UCSD-AML1 (cell line): Measurements from ENCODE around the gene CTNNA2.

Experiments used
- DNase-seq: peaks from one replicate; lab custom pipeline; 2025; ENCODE audit not compliant: unreplicated experiment; lab: John Stamatoyannopoulos, UW

Gene CTNNA2

DNA sequence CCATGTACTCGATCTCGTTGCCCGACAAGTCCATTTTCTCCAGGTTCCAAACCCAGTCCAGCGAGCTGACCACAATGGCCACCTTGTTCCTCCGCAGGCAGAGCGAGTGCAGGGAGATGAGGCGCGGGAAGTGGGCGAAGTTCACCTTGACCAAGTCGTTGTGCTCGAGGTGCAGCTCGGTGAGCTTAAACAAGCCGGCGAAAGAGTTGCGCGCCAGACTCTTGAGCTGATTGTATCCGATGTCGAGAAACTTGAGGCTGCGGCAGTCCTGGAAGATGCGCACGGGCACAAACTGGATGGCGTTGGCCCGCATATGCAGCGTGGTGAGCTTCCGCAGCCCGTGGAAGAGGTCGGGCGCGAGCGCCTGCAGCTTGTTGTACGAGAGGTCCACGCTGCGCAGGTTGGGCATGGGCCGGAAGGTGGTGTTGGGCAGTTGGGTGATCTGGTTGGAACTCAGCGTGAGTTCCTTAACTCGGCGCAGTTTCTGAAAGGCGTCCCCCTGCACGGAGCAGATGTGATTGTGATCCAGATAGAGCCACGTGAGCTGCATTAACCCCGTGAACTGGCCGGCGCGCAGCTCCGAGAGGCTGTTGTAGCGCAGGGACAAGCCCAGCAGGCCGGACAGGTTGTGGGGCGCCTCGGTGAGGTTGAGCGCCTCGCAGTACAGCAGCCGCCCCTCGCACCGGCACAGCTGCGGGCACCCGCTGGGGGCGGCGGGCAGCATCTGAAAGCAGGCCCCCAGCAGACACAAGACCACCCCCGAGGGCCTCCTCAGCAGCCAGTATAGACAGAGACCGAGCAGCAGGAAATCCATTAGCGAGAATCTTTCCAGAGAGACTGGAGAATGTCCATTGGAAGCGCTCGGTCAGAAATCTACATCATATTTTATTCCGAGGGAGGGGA lies 790.4 kb downstream of the CTNNA2 start:
- no peak for DNase-seq

DNA sequence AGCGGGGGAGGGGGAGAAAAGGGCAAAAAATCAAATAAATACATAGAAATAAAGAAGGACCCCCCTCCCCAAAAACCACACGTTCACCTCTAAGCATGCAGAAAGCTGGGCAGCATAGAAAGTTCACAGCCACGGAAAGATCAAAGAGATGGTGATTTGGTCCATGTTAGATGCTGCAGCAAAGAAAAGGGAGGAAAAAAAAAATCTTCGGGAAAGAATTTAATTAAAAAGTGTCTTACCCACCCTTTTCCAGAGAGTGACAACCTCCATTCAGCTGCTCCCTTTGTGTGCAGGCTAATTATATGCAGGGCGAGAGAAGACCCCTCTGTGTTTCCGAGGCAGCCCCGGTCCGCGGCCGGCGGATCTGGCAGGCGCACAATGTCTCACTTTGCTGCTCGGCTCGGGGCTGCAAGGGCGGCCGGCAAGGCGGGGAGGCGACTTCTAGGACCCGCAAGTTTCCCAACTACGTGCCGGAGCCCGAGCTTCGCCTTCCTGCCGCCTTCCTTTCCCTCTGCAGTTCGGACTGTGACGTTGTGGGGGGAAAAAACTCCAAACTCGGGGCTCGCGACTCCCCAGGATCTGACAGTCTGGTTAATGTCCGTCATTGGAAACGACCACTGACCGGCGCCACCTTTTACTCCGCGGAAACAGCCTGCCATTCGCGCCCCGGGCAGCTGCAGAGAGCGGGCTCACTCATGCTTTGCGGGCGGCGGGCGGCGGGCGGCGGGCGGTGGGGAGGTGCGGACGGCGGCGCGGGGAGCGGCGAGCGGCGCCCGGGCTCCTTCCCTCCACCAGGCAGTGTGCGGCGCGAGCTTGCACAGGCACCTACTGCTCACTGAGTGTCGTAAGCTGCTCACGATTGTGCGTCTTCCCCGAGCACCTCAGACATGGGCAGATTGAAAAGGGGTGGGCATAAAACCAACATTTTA lies 791.3 kb downstream of the CTNNA2 start, which contains the start of gene LRRTM1:
TSS of gene LRRTM1 (minus strand) at position 844 of the 929 bp plus-strand sequence. CDS start 933 bp downstream, outside the sequence.
- no peak for DNase-seq

DNA sequence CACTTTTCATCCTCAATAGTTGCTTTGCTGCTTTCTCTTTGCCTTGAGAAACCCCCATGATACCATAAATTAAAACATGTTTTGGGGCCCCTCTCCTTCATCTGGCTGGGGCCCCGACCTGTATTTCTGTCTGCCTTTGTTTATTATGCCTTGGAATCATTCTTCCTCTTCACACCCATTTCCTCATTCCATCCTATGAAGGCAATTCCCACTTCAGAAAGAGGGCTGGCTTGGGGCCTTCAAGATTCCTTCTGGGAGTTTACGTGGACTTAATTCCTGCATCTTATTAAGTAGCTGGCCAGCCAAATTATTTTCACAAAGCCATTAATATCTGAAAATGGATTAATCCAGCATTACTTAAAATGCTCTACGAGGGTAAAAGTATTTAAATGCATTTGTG lies 798.5 kb downstream of the CTNNA2 start:
- no peak for DNase-seq

DNA sequence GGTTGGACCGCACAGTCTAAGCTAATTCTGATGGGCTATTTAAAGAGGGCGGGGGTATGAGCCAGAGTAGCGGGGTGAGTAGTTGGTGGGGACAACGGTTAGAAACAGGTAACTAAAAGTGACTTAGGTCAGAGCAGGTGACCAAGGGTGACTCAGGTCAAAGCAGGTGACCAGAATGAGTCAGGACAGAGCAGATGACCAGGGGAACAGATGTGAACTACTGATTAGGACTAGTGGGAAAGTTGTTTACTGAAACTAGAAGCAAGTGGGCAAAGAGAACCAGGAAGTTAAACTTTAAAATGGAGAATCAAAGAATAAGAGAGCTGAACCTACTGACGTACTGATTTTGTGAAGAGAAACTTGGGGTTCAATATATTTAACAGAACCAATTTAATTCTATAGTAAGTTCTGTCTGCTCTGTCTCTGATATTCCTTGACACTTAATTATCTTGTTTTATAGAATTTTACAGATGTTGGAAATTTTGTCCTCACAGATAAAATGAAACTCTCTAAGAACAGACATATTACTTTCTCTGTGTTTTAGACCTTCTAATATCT lies 799.5 kb downstream of the CTNNA2 start:
- DNase-seq: no peak

DNA sequence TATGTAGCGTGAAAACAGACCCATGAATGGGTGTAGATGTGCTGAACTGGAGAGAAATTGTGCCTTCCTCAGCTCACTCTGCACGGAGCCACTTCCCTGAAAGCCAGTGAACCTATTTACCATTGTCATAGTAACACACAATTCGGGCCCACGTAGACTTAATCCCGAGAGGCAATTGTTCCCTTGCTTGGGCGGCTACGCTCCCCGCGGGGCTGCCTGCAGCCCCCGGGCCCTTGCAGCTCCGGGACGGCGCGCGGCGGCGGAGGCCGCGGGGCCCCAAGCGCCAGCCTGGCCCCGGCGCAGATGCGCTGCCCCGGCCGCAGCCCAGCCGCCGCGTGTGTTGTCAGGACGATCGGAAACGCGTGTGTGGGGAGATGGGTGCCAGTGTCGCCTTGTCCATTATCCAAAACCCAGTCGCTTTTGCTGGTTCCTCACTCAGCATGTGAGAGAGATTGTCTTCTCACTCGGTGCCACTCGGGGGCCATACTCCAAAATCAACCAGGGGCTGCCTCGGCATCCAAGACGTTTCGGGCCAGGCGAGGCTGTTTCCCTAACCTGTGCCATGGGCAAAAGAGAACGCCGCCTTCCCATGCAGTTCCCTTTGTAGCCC lies 809.6 kb downstream of the CTNNA2 start:
- DNase-seq: no peak

DNA sequence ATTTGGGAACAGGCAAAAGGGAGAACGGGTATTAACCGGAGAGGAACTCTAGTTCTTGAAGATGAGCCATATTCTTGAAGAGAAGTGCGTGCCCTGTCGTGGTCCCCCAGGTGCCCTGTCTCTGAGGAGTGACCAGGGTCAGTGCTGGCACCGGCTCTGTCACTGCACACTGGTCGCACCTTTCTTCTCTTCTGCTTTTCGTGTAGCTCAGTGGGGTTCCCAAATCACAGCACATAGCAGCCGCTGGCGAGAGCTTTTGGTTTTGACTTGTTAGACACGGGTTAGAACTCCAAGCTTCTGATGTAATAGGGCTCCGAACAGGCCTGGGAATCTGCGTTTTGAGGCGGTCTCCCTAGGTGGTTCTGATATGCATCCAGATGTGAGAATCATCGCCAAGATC lies 810.1 kb downstream of the CTNNA2 start:
- no peak for DNase-seq

DNA sequence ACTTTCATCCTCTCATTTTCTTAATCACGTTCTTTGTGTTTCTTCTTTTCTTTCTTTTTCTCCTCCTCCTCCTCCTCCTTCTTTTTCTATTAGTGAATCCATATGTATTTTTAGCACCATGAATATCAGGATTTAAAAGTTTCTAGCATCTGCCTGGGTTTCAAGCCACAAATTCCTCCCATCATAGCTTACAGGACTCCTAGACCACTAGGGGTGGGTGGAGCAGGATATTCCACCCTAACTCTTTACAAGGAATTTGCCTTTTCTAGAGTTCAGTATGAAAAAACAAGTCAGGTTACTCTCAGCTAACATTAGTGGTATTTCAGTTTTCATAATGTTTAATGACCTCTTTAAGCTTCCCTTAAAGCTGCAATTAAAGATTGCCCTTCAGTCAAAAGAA lies 810.8 kb downstream of the CTNNA2 start:
- DNase-seq: no peak

DNA sequence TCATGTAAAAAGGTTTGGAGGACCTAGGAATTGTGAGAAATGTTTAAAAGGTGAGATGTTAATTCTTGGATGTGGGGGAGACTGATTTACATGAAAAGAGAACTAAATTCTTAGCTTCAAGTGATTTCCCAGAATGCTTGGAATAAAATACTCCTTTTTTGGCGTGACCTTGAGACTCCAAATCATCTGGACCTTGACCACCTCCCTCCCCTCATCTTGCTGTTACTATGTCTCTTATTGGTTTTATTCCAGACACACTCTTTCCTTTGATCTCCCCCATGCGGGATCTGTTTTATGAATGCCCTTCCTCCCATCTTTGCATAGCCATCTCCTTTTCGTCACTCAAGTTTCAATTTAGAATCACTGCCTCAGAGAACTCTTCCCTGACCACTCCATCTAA lies 811.7 kb downstream of the CTNNA2 start:
- no peak for DNase-seq

DNA sequence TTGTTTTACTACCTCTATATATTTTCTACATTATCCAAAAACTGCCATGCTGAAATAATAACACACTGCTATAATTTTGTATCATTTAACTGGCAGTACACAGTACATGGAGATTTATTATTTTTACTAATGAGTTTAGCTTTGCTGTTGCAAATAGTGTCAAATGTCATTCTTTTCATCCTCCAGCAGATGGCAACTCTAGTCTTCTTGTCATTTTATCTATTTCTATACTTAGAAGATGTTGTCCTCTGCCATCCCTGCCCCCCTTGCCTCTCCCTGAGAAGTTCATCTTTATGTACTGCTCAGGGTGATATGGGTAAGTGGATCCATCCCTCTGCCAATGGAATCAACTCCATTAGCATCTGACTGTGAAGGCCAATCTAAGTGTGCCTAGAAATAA lies 813.4 kb downstream of the CTNNA2 start:
- no peak for DNase-seq

DNA sequence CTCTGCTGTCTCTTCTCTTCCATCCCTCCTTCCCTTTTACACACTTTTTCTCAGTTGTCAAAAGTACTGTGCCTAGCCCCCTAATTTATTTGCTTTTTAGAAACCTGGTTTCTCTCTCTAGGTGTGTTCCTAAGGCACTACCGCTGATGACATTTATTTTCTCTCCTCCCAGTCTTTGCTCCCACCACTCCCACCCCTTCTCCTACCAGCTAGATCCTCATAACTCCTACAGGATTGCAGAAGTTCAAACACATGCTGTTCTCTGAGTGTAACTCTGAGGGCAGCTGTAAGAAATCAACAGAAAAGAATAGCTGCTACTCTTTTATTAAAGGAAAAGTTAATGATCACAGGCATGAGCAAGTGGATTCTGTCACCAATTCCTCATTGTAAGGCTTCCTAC lies 814.0 kb downstream of the CTNNA2 start:
- DNase-seq: no peak

DNA sequence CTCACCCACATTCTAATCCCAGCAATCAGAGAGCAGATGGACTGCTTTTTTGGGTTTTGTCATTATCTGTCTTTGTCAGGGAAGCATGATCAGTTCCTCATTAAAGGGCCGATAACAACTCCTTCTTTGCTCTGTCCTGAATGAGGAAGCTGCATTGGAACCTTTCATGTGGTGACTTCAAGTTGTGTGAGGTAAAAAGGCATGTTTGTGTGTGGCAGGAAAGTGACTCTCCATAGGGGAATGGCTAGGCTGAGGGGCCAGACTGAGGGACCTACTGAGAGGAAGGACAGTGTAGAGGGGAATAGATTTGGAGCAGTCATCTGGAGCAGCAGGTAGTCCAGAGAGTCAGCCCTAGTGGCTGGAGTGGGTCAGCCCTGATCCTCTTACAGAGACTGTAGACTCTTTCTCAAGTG lies 815.3 kb downstream of the CTNNA2 start:
- DNase-seq: no peak

DNA sequence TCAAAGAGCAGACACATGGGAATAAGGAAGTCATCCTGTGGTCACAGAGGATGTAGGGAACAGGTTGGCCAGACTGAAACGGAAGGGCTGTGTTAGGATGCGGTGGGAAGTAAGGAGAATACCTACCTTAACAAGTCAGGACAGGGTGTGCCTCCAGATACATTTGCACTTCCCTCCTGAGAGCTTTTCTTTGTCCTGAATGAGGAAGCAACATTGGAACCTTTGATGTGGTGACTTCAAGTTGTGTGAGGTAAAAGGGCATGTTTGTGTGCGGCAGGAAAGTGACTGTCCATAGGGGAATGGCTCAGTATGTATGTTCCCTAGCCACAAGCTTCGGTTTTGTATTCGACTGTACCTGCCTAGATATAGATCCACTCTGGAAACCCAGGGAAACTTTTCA lies 816.6 kb downstream of the CTNNA2 start:
- DNase-seq: no peak

DNA sequence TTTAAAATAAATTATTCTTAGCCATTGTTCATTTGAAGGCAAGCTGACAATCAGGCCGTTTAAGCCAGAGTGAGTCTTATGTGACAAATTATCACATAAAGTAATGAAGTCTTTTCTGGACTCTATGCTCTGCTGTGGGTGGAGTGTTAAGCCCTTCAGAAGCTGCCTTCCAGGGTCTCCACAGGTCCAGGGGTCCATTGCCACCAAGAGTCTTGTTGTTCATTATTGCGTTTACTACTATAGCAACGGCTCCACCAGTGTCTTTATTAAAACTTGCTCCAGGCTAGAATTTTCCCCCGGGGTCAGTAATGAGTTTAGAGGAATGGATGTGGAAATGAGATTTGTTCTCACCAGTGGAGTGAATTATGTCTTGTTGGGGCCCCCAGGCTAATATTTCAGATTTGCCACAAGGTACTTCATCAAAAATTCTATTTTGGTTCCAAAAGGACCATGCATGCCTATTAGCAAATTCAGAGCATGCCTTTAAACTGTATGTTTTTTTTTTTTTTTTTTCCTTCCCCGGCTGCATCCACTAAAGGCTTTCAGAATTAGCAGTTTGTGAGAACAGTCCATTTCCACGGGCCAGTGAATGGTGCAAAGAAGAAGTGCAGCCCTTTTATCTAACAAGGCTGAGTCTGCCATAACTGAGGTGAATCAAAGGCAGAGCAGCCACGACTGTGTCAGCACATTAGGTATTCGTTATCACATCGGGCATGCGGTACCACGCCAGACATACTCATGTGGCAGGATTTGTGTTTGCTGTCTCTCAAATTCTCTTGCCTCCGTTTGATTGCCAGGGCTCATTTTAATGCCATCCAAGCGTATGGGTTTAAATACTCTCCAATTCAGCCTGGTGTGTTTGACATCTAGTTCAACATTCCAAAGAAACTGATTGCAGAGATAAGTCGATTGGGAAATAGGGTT lies 817.9 kb downstream of the CTNNA2 start:
- DNase-seq: no peak

DNA sequence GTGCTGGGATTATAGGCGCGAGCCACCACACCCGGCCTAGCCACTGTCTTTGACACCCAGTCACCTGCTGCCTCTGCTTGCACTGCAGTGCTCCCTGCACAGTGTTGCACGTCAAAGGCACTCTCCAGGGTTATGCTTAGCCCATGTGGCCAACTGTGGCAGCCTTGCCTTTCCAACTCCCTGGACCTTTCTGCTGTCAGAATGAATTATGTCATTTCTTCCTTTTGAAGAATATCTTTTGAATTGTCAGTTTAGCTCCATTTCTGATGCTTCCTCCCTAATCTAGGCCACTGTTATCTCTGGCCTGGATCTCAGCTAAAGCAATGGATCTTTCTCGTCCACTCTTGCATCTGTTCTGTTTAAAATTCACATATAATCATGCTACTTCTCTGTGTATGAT lies 821.0 kb downstream of the CTNNA2 start:
- no peak for DNase-seq

DNA sequence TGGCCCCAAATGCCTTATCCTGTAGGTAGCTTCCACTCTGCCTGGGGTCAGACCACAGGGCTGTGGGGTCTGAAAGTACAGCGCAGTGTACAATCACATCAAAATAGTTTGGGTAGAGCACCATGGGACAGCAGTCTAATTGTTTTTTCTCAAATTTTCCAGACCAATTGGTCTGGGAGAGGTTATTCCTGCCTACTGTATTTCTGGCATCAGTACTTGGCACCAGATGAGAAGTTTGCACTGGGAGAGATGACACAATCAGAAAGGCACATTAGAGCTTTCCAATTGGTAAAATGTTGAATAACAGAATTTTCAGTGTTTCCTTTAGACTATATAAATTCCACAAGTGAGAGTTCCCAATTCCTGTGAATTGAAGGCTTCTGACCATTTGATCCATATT lies 822.6 kb downstream of the CTNNA2 start:
- DNase-seq: no peak

DNA sequence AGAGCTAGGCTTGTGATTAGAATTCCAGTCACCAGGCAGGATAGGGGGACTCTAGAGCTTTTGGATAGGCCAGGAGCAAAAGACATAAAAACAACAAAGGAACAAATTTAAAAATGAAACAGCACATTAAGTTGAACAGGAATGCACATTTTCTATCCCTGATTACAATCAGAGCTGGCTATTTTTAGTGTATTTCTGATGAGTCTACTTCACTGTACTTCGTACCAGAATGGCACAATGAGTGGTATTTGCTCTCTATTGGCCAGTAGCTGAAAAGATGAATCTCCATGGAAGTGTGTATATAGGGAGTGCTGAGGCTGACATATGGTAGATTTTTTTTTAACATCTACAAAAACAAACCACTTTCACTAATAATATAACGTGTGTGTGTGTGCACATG lies 825.9 kb downstream of the CTNNA2 start:
- no peak for DNase-seq

DNA sequence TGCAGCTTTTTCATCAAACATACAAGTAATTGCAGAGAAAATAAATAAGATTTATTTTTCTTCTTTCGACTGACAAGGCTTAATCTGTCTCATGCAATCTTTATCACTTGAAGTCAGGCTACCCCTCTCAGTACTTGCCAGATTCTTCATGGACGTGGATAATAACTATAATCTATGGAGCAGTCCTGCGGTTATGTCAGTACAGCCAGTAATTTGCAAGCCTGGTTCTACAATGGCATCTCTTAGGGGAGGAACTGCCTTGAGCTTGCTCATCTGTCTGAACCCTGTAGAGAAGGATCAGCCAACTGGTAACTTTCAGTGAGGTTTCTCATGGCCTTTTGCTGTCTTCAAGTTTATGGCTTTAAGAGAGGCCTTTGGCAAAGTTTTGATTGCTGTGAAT lies 827.2 kb downstream of the CTNNA2 start:
- no peak for DNase-seq

DNA sequence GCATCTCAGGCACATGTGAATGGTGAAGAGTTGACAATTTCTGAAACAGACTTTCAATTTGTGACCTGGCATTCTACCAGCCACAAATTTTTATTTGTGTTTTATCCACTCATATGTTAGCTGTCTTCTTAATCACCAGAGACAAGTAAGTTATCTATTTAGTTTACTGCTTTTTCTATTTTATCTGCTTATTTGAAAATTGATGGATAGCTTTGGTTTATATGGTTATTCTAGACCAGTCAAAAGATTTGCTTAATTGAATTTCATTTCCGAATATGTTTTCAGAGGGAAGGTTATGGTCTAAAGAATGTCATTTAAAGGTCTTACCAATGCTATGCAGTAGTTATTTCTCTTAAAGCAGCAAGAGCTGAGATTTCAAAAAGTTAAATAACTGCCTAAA lies 835.2 kb downstream of the CTNNA2 start:
- DNase-seq: no peak

DNA sequence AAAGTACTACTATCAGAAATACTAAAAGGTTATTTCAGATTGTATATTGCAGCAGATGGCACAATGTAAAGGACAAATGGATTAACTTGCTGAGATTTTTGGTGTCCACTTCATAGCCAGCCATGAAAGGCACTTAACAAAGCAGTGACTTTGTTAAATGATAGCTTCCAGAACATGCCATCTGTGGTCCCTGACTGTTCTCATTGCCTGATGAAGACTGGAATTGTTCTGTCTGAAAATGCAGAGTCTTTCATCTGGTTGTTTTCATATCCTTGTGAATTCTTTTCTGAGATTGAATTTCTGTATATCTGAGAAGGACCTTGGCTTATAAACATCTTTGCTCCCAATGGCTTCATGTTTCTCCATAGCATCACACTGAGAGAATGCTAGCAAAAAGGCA lies 836.1 kb downstream of the CTNNA2 start:
- DNase-seq: no peak

DNA sequence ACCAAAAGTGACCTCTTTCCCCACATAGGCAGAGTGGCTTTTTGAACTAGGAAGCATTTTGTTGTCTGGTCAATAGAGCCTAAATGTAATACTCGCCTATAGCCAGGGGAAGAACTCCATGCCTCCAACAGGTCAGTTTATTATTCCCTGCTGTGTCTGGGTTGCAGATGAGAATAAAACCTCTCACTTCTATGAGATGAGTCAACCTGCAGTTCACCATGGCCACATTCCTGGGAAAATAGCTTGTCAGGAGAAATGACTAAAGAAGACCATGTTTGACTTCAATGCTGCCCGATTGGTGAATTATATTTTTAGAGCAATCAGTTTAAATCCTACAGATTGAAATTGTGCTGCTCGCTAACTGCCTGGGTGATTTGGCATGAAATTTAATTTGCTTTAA lies 838.4 kb downstream of the CTNNA2 start:
- no peak for DNase-seq
